CD4-positive, alpha-beta T cell (primary cell): ENCODE data around the gene RTN4RL1. TPM values are rescaled to one million over a fixed set of nuclear protein-coding genes. Genes with fewer than 3 reads are reported as not detected.
A peak's percentile ranks its signal among the peaks of the same experiment; 100 is the strongest.

Source experiments
- ATAC-seq: fragments of 200-7000 bp; cut with Tn5 transposase; one replicate; pipeline ENCODE4 v1.10.0; 2022; ENCODE audit warnings: mild to moderate bottlenecking; ENCODE audit not compliant: poor library complexity
- CTCF ChIA-PET: fragments of 350-600 bp; sonication (Branson Sonifier 250); formaldehyde crosslinking; loops from one replicate; lab custom pipeline; 2021; ENCODE audit warnings: antibody characterized with exemption, inconsistent platforms; lab: Charles Lee
- POLR2A ChIA-PET: fragments of 350-600 bp; sonication (Branson Sonifier 250); formaldehyde crosslinking; loops from one replicate; lab custom pipeline; 2021; ENCODE audit warnings: antibody characterized with exemption, inconsistent platforms; lab: Charles Lee
- DNase-seq, 14 experiments: peaks; one replicate each; pipeline ENCODE4 v3.0.0-alpha.2; 2013 to 2020; ENCODE audit warnings: mixed read lengths in 2 of 14
- H3K27ac ChIP-seq, 2 donors: one replicate each; pipeline versions ENCODE4 v1.5.1 to v1.7.0; 2013; ENCODE audit warnings: low read length in 2 of 2, low read depth in 1 of 2, mild to moderate bottlenecking in 1 of 2
- H3K27me3 ChIP-seq, 2 experiments: 1 replicate in 1 of 2; 2 replicates in 1 of 2; pipeline versions ENCODE4 v1.6.1 to v1.7.0; 2013; ENCODE audit warnings: low read length in 2 of 2, control low read depth in 1 of 2, mild to moderate bottlenecking in 1 of 2, moderate library complexity in 1 of 2; ENCODE audit not compliant: insufficient read depth in 2 of 2, control insufficient read depth in 1 of 2
- H3K36me3 ChIP-seq: one replicate; pipeline ENCODE4 v1.6.1; 2013; ENCODE audit warnings: low read length, control low read depth; ENCODE audit not compliant: insufficient read depth
- H3K4me1 ChIP-seq: one replicate; pipeline ENCODE4 v1.6.1; 2013; ENCODE audit warnings: low read length, control low read depth; ENCODE audit not compliant: insufficient read depth
- H3K4me3 ChIP-seq: one replicate; pipeline ENCODE4 v1.5.1; 2013; ENCODE audit warnings: mild to moderate bottlenecking, low read length, moderate library complexity
- H3K9me3 ChIP-seq, 2 experiments: 1 replicate in 1 of 2; 2 replicates in 1 of 2; pipeline versions ENCODE4 v1.6.1 to v1.7.0; 2013; ENCODE audit warnings: low read length in 2 of 2, mild to moderate bottlenecking in 2 of 2, control low read depth in 1 of 2, moderate library complexity in 1 of 2; ENCODE audit not compliant: control insufficient read depth in 1 of 2, insufficient read depth in 1 of 2
- H3K27ac Mint-ChIP-seq: one replicate; pipeline ENCODE4 v1.8.0; 2020; ENCODE audit warnings: mixed read lengths
- H3K27me3 Mint-ChIP-seq: one replicate; pipeline ENCODE4 v1.8.0; 2021; ENCODE audit warnings: mixed read lengths
- H3K36me3 Mint-ChIP-seq: one replicate; pipeline ENCODE4 v1.8.0; 2021; ENCODE audit warnings: low read depth, mixed read lengths
- H3K4me1 Mint-ChIP-seq: one replicate; pipeline ENCODE4 v1.8.0; 2021; ENCODE audit warnings: low read depth, mixed read lengths
- H3K4me3 Mint-ChIP-seq: one replicate; pipeline ENCODE4 v1.8.0; 2020; ENCODE audit warnings: mild to moderate bottlenecking, mixed read lengths
- H3K9me3 Mint-ChIP-seq: one replicate; pipeline ENCODE4 v1.8.0; 2020; ENCODE audit warnings: mixed read lengths
- CTCF ChIP-seq: fragments of 200-600 bp; IDR thresholded peaks from one replicate; pipeline ENCODE4 v1.8.0; 2022; ENCODE audit warnings: antibody characterized with exemption, mild to moderate bottlenecking
- intact Hi-C, 2 experiments: fragments of 100-400 bp; cut with DNase I in 1 of 2; cut with micrococcal nuclease in 1 of 2; formaldehyde crosslinking; loops; one replicate each; pipeline versions ENCODE4 v1.15.1 to v1.9.0; 2023 to 2025; cut with DNase I, micrococcal nuclease
- total RNA-seq, 174 experiments: library from RNA in 2 of 174; stranded (reverse) in 2 of 174; gene quantifications; one replicate each; pipeline ENCODE4 v1.2.3 and lab custom pipeline; 2021 to 2026

RTN4RL1 gene
- total RNA-seq, 2 experiments from 2014 or later, result 0.06 to 0.11 TPM

- intact Hi-C loops, result loop anchor here (1.0 to 10.0 kb wide), 11 partner anchors 100 to 348 kb away; partner anchors contain the start of genes MNT (in 1 of the 2), SGSM2 (in 1 of the 2), SMG6 (in 1 of the 2) and SRR (in 1 of the 2)
- Mint-ChIP-seq H3K36me3 (no peaks in the 10 kb centered on the region), H3K4me3 (peak within 1 kb of the TSS; percentile 87), H3K27ac (peak within 1 kb of the TSS; percentile 83), H3K4me1 (peaks cover 36% of the 10 kb centered on the region), H3K27me3 (peaks cover 14% of the 10 kb centered on the region), H3K9me3 (no peaks in the 10 kb centered on the region)
- peak; percentile 48 to 90 (median 76) for DNase-seq
- peak; percentile 88 for TF ChIP-seq CTCF
- peak within 1 kb of the TSS; percentile 54 for H3K4me3 ChIP-seq
- ChIA-PET POLR2A (interaction anchor here (0.6 to 4.9 kb wide), 15 partner anchors 11 to 343 kb away, joined by 3 to 61 read pairs (median 4); partner anchors contain the start of genes OVCA2 and TSR1), CTCF (interaction anchor here (0.5 to 7.3 kb wide), 26 partner anchors 9 to 371 kb away, joined by 3 to 83 read pairs (median 4); partner anchors contain the start of genes OVCA2, RTN4RL1 and TSR1)
- ATAC-seq, result peak; percentile 54
- peak within 1 kb of the TSS; percentile 48 to 64 for H3K27ac ChIP-seq
- peaks cover 3 to 6% of the 10 kb centered on the region in 2 experiments for H3K27me3 ChIP-seq
- peaks cover 74% of the 10 kb centered on the region for H3K4me1 ChIP-seq
- H3K9me3 ChIP-seq, result peaks cover 0 to 6% of the 10 kb centered on the region in 2 experiments
- H3K36me3 ChIP-seq, result no peaks in the 10 kb centered on the region
These were observed 29.6 kb upstream of the RTN4RL1 start, which contains the start of gene HIC1 for GRCh38 chr17:2054512-2055291. Gene HIC1 (plus strand): TSS chr17:2055103. CDS start chr17:2056691, 1,588 bp downstream.

DNA sequence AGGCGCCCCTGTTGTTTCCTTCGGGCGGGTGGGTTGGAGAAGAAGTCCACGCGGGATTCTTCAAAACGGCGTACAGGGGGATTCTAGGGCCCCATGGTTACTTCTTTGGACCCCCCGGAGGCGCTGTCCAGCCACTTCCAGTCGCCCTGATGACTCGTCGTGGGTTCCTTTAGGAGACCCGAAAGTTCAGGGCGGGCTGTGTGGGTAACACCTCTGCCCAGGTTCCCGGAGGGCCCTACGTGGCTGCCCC lies 29.1 kb upstream of the RTN4RL1 start:
- CTCF ChIA-PET, result interaction anchor here (0.6 to 7.3 kb wide), 24 partner anchors 9 to 371 kb away, joined by 3 to 83 read pairs (median 4); partner anchors contain the start of genes OVCA2, RTN4RL1 and TSR1
- no peak for TF ChIP-seq CTCF
- H3K9me3 ChIP-seq, result peaks cover 0 to 6% of the 10 kb centered on the region in 2 experiments
- no peaks in the 10 kb centered on the region for H3K36me3 Mint-ChIP-seq
- POLR2A ChIA-PET, result interaction anchor here (0.6 to 4.9 kb wide), 11 partner anchors 10 to 282 kb away, joined by 3 to 61 read pairs (median 6); partner anchors contain the start of genes OVCA2 and TSR1
- H3K4me3 Mint-ChIP-seq, result peak overlapping the region; percentile 87
- no peaks in the 10 kb centered on the region for H3K36me3 ChIP-seq
- H3K9me3 Mint-ChIP-seq, result no peaks in the 10 kb centered on the region
- DNase-seq (no peak), ATAC-seq (no peak)
- intact Hi-C loops, result loop anchor here (1.0 to 10.0 kb wide), 9 partner anchors 101 to 348 kb away; partner anchors contain the start of genes MNT (in 1 of the 2), SGSM2 (in 1 of the 2), SMG6 (in 1 of the 2) and SRR (in 1 of the 2)
- H3K27me3 Mint-ChIP-seq, result peaks cover 10% of the 10 kb centered on the region
- peak overlapping the region; percentile 48 to 64 for H3K27ac ChIP-seq
- H3K4me3 ChIP-seq, result peak overlapping the region; percentile 54
- H3K27me3 ChIP-seq, result peaks cover 3 to 10% of the 10 kb centered on the region in 2 experiments
- peaks cover 74% of the 10 kb centered on the region for H3K4me1 ChIP-seq
- peaks cover 33% of the 10 kb centered on the region for H3K4me1 Mint-ChIP-seq
- H3K27ac Mint-ChIP-seq, result peak overlapping the region; percentile 83
